ENCODE measurements around the gene MTCL1. TPM values are rescaled to one million over a fixed set of nuclear protein-coding genes. Genes with fewer than 3 reads are reported as not detected.

MTCL1 gene
- total and polyA plus RNA-seq, 8 donors = 7.1 to 16.0 (median 11.9) TPM

GRCh38 chr18:8814206-8814605 is 108.8 kb downstream of the MTCL1 start:
- DNase-seq = no peak
- Histone ChIP-seq H3K36me3 (no peaks in the 10 kb centered on the region), H3K4me1 (no peaks in the 10 kb centered on the region), H3K4me3 (no peak overlapping the region), H3K27me3 (no peaks in the 10 kb centered on the region), H3K9me3 (no peaks in the 10 kb centered on the region), H3K27ac (no peak overlapping the region)
- intact Hi-C loops (cut with DNase I) = no loop called here
- no peak for TF ChIP-seq CTCF (IDR thresholded peaks at IDR 0.05)
- ATAC-seq = no peak

GRCh38 chr18:8816220-8816619 is 110.9 kb downstream of the MTCL1 start:
- Histone ChIP-seq H3K9me3 (no peaks in the 10 kb centered on the region), H3K36me3 (no peaks in the 10 kb centered on the region), H3K4me1 (no peaks in the 10 kb centered on the region), H3K4me3 (no peak overlapping the region), H3K27me3 (no peaks in the 10 kb centered on the region), H3K27ac (no peak overlapping the region)
- DNase-seq = no peak
- intact Hi-C loops (cut with DNase I) = no loop called here
- TF ChIP-seq CTCF (IDR thresholded peaks at IDR 0.05) = no peak
- no peak for ATAC-seq

- DNase-seq (no peak), ATAC-seq (no peak)
- Histone ChIP-seq H3K4me3 (no peak overlapping the region), H3K9me3 (no peaks in the 10 kb centered on the region), H3K4me1 (no peaks in the 10 kb centered on the region), H3K27me3 (no peaks in the 10 kb centered on the region), H3K36me3 (no peaks in the 10 kb centered on the region), H3K27ac (no peak overlapping the region)
- TF ChIP-seq CTCF (IDR thresholded peaks at IDR 0.05) = no peak
- intact Hi-C loops (cut with DNase I) = no loop called here
These were observed 111.5 kb downstream of the MTCL1 start for GRCh38 chr18:8816816-8817215.

GRCh38 chr18:8818982-8819381 is 113.6 kb downstream of the MTCL1 start:
- H3K9me3 ChIP-seq = no peaks in the 10 kb centered on the region
- H3K4me1 ChIP-seq = no peaks in the 10 kb centered on the region
- H3K27ac ChIP-seq = no peak overlapping the region
- TF ChIP-seq CTCF (IDR thresholded peaks at IDR 0.05) = no peak
- DNase-seq (no peak), ATAC-seq (no peak)
- no peaks in the 10 kb centered on the region for H3K27me3 ChIP-seq
- no peak overlapping the region for H3K4me3 ChIP-seq
- H3K36me3 ChIP-seq = no peaks in the 10 kb centered on the region
- intact Hi-C loops (cut with DNase I) = no loop called here

GRCh38 chr18:8820396-8821082 is 115.2 kb downstream of the MTCL1 start:
- H3K4me1 ChIP-seq = no peaks in the 10 kb centered on the region
- H3K9me3 ChIP-seq = no peaks in the 10 kb centered on the region
- no peak for TF ChIP-seq CTCF (IDR thresholded peaks at IDR 0.05)
- no peak overlapping the region for H3K4me3 ChIP-seq
- intact Hi-C loops (cut with DNase I) = no loop called here
- no peaks in the 10 kb centered on the region for H3K36me3 ChIP-seq
- no peak overlapping the region for H3K27ac ChIP-seq
- DNase-seq = no peak
- no peaks in the 10 kb centered on the region for H3K27me3 ChIP-seq
- no peak for ATAC-seq

Measured in left lung (tissue), 10 donors.